ENCODE data around the gene TMEM121B. TPM values are rescaled to one million over a fixed set of nuclear protein-coding genes. Genes with fewer than 3 reads are reported as not detected.
A peak's percentile ranks its signal among the peaks of the same experiment; 100 is the strongest.

TMEM121B gene
- total and polyA plus RNA-seq, 2 of the 13 experiments (the other 11 are each of a cell fraction or from before 2014, with no cell fraction given), result not detected

DNA sequence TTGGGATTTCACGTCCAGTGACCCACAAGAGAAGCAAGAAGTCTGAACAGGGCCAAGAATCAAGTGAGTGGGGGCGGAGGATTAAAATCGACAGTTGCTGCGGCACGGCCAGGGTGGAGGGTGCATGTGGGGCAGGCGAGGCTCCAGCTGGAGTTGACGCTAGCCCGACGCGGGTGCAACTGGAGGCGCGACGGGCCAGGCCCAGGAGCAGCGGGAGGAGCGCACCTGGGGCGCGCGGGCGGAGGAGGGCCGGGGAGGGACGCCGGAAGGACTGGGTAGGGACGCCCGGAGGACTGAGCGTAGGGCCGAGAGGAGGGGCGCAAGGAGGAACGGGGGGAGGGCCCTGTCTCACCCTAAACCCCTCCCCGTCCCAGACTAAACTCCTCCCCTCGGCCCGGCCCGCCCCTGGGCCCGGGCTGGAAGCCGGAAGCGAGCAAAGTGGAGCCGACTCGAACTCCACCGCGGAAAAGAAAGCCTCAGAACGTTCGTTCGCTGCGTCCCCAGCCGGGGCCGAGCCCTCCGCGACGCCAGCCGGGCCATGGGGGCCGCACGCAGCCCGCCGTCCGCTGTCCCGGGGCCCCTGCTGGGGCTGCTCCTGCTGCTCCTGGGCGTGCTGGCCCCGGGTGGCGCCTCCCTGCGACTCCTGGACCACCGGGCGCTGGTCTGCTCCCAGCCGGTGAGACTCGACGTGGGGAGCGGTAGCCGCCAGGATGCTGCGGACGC, 36.4 kb downstream of the TMEM121B start, which contains the start of gene IL17RA (continued):
- TF ChIP-seq PHF8 (CRISPR knock-in tag; IDR thresholded peaks at IDR 0.05) (peak; percentile 82), TOPORS (CRISPR knock-in tag; IDR thresholded peaks at IDR 0.05) (no peak), CBX1 (IDR thresholded peaks at IDR 0.05; ENCODE audit: low read depth) (no peak), ZNF563 (CRISPR knock-in tag; IDR thresholded peaks at IDR 0.05) (peak; percentile 42; the same call in 1 of the 2 replicates), ESRRA (CRISPR knock-in tag; IDR thresholded peaks at IDR 0.05; ENCODE audit: low read depth) (no peak), AKNA (CRISPR knock-in tag; IDR thresholded peaks at IDR 0.05; ENCODE audit: borderline replicate concordance) (no peak), ZNF280D (CRISPR knock-in tag; IDR thresholded peaks at IDR 0.05) (no peak), SCMH1 (CRISPR knock-in tag; IDR thresholded peaks at IDR 0.05; ENCODE audit: borderline replicate concordance) (no peak), ZNF615 (CRISPR knock-in tag; IDR thresholded peaks at IDR 0.05; ENCODE audit: borderline replicate concordance) (no peak), KDM3A (CRISPR knock-in tag; IDR thresholded peaks at IDR 0.05; ENCODE audit: low read depth) (no peak), ZFY (CRISPR knock-in tag; IDR thresholded peaks at IDR 0.05) (peak; percentile 80), NFATC3 (CRISPR knock-in tag; IDR thresholded peaks at IDR 0.05) (no peak), CEBPB (IDR thresholded peaks at IDR 0.05; ENCODE audit: borderline replicate concordance, low read depth, low read length) (no peak), REPIN1 (CRISPR knock-in tag; IDR thresholded peaks at IDR 0.05; ENCODE audit: borderline replicate concordance, low read depth) (no peak; the same call in 1 of the 2 replicates), ZNF552 (CRISPR knock-in tag; IDR thresholded peaks at IDR 0.05; ENCODE audit: borderline replicate concordance) (no peak), ZNF367 (CRISPR knock-in tag; IDR thresholded peaks at IDR 0.05; ENCODE audit: borderline replicate concordance) (no peak), SRSF1 (optimal IDR thresholded peaks at IDR 0.05; ENCODE audit: low read depth, low read length) (no peak), CENPT (CRISPR knock-in tag; IDR thresholded peaks at IDR 0.05; ENCODE audit: low read depth) (no peak), ELF1 (CRISPR knock-in tag; IDR thresholded peaks at IDR 0.05) (peak; percentile 80), NR2F2 (IDR thresholded peaks at IDR 0.05; ENCODE audit: borderline replicate concordance, low read depth) (no peak)
- TF ChIP-seq, protein P1, sequence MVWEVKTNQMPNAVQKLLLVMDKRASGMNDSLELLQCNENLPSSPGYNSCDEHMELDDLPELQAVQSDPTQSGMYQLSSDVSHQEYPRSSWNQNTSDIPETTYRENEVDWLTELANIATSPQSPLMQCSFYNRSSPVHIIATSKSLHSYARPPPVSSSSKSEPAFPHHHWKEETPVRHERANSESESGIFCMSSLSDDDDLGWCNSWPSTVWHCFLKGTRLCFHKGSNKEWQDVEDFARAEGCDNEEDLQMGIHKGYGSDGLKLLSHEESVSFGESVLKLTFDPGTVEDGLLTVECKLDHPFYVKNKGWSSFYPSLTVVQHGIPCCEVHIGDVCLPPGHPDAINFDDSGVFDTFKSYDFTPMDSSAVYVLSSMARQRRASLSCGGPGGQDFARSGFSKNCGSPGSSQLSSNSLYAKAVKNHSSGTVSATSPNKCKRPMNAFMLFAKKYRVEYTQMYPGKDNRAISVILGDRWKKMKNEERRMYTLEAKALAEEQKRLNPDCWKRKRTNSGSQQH (CRISPR knock-in tag; IDR thresholded peaks at IDR 0.05; ENCODE audit: low read depth), result peak; percentile 44; the same call in 1 of the 2 replicates
